DMS153 treated with DMSO at 0.1 percent for 48 hours (cell line): ENCODE data around the gene SLC6A11.

Experiments
- DNase-seq: peaks from one replicate; lab custom pipeline; 2025; ENCODE audit not compliant: unreplicated experiment; lab: John Stamatoyannopoulos, UW

SLC6A11 gene

DNA sequence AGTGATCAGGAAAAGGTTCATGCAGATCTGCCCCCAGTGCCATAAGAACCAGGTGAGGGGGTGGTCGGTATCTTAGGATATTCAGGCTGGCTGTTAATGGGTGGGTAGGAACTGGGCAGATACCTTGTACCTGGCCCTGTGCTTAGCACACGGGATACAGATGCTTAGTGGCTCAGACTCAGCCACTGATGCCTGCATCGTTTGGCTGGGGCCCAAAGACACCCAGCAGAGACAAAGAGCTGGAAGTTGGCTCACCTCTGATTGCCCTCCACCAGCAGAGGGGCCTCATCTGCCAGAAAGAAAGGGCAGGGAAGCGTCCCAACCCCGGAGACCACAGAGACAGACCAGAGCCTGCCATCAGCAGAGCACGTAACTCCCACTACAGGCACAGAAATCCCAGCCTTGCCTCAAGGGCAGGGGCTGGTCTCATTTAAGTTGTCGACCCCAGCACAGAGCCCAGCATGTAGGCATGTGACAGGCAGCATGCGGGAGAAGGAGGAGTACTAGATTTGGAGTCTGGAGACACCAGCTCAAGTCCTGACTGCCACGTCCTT, 112.5 kb downstream of the SLC6A11 start:
- no peak for DNase-seq

DNA sequence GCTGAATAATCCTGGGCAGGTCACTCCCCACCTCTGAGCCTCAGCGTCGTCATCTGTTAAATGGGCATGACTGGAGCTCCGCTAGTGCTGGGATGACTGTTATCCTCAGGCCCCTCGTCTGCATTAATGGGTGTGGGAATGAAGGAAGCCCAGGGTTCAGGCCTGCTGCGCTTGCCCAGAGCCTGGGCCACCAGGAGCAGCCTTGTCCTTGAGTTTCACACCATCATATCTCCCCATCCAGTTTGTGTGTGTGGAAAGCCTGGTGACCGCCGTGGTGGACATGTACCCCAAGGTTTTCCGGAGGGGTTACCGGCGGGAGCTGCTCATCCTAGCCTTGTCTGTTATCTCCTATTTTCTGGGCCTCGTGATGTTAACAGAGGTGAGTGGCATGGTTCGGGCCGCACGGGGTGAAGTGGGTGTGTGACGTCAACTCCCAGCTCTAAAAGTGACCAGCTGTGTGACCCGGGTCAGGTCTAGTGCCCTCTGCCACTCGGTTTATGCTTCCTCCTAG, 113.0 kb downstream of the SLC6A11 start:
- no peak for DNase-seq

- no peak for DNase-seq
Measured at GRCh38 chr3:10929978-10930665, 114.1 kb downstream of the SLC6A11 start.

GRCh38 chr3:10930666-10931040, 114.6 kb downstream of the SLC6A11 start:
- no peak for DNase-seq

GRCh38 chr3:10932596-10932995, 116.6 kb downstream of the SLC6A11 start:
- no peak for DNase-seq

- no peak for DNase-seq
Measured at GRCh38 chr3:10933021-10933420, 117.0 kb downstream of the SLC6A11 start.

- no peak for DNase-seq
Measured at GRCh38 chr3:10933470-10933804, 117.4 kb downstream of the SLC6A11 start.

DNA sequence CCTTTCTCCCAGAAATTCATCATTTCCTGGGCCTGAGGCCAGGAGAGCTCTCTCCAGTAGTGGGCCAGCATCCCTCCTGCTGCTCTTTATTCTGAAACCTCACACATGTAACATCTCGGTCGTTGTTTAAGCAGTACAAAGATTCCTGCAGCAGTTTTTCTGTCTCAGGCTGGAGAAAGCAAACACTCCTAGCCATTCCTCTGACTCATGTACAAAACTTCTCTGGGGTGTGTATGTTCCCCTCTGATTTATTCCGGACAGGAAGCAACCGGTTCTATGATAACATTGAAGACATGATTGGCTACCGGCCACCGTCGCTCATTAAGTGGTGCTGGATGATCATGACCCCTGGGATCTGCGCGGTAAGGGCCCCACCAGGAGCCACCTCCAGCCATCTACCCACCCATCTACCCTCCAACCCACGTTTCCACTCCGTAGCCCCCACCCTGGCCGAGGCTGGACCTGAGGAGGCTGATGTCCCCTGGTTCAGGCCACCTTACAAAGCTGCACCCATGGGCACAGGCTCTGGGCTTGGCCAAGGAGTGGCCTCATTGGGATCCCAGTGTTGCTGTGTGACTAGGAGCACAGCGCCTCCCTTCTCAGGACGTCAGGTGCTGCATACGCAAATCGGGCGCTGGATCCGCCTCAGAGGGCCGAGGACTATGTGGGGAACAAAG, 117.9 kb downstream of the SLC6A11 start:
- no peak for DNase-seq

- no peak for DNase-seq
Measured at GRCh38 chr3:10935028-10935427, 119.0 kb downstream of the SLC6A11 start.

GRCh38 chr3:10935846-10936631, 120.0 kb downstream of the SLC6A11 start:
- DNase-seq = no peak

DNA sequence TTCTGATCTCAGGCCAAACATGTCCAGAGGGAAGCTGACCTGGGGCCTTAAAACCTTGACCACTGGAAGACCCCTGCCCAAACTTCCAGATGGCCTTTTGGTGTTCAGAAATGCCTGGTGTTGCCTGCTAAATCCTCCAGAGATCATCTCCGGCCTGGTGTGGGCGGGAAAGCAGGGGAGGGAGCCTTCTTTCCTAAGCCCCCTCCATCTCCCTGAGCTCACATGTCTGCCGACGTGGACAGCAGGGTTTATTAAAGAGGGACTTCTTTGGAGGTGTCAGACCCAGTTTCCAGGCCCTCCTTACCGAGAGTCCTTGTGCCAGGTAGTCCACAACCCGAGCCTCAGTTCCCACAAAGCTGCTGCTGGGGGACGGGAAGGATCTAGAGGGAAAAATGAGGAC, 120.7 kb downstream of the SLC6A11 start:
- no peak for DNase-seq

DNA sequence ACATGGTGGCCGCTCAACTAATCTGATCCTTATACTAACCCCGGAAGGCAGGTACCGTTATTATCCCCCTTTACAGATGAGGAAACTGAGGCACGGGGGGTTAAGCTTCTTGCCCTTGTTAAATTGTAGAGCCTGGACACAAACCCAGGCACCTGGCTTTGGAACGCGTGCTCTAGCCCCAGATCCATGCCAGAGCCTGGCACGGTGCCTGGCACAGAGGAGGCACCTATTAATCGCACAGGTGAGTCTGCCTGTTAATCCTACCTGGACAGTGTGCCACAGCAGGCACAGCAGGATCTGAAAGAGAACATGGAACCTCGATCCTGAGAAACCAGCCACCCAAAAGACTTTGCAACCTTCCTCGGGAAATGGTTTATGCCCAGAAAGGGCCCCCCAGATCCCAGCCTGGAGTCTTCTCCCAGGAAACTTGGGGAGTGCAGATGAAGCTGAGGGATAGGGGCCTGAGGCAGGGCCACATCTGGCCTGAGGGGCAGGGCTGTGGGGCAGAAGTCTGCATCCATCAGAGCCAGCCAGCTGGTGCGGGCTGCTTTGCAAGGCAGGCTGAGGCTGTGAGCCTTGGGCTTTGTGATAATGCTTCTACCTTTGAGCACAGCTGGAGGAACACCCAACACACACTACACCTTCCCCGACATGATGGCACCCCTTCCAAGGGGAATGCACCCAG, 121.3 kb downstream of the SLC6A11 start:
- no peak for DNase-seq

DNA sequence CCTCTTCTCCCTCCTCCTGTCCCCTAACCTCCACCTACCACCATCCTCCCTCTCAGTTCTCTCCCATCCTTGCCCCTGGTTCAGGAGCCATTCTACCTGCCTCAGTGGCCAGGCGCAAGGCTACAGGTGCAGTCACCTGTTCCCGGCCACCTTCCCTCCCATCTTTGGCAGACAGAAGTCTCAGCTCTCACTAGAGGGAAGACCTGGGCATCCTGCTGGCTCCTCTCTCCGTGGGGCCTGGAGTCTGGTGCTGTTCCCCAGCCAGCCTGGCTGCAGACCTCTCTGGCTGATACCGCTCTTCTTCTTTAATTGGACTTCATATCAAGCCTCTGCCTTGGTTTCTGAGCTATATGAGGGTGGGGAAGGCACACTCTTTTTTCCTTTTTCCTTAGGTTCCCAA, 123.5 kb downstream of the SLC6A11 start:
- no peak for DNase-seq

- no peak for DNase-seq
Measured at GRCh38 chr3:10940106-10940505, 124.1 kb downstream of the SLC6A11 start.

DNA sequence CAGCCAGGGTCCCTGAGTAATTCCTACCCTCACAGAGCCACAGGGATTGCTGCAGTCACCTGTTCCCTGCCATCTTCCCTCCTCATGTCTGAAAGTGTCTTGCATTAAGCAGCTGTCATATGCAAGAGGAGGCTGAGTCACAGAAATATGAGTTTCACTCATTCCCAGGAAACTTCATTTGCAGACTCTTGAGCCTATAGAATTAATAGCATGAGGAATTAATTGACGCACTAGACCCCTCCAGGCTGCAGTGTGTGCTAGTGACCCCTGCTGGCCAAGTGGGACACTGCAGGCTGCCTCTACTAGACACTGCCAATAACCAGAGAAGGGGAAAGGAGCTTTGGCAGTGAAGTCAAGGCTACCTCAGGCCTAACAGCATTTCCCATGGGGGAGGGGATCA, 125.9 kb downstream of the SLC6A11 start:
- DNase-seq = no peak

DNA sequence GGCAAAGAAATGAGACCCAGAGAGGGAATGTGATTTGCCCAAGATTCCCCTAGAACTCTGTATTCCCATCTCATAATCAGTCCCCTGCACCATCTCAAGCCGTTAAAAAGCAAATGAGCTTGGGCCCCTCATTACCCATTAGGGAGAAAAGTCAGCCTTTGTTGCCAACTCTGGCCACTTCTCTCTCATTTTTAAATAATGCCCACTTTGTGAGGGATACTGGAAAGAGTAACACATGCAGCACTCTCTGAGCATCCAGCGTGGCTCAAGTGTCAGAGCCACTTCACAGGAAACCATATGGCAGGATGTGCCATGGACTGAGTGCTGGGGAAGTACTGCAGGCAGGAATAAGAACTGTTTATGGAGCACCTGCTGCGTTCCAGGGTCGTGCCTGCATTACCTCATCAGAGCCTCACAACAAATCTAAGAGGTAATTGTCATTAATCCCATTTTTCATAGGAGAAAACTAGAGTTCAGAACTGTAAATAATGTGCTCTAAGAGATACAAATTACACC, 126.7 kb downstream of the SLC6A11 start:
- DNase-seq = no peak

GRCh38 chr3:10944866-10945265, 128.8 kb downstream of the SLC6A11 start:
- no peak for DNase-seq

DNA sequence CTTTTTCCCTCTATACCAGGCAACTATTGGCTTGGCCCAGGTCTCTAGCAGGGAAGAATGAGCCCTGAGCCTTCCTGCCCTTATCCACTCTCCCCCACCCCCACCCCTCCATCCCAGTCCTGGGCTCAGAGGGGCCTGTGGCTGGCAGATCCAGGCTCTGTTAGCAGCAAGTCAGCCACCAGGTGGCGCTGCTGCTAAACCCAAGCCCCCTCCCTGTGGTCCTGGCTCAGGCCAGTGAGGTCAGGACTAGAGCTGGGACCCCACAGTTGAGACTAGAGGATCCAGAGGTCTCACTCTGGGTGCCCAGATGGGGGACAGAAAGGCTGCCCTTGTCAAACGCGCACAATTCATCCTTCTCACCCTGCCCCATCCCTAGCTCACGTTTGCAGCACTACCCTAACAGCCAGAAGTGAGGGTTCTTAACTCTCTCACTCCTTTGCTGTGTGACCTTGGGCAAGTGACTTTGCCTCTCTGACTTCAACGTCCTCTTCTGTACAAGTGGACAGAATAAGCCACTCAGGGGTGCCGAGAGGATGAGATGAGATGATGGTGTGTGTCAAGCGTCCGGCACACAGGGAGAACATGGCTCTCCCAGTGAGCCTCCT, 129.8 kb downstream of the SLC6A11 start:
- DNase-seq = no peak

- no peak for DNase-seq
Measured at GRCh38 chr3:10946526-10946925, 130.5 kb downstream of the SLC6A11 start.

DNA sequence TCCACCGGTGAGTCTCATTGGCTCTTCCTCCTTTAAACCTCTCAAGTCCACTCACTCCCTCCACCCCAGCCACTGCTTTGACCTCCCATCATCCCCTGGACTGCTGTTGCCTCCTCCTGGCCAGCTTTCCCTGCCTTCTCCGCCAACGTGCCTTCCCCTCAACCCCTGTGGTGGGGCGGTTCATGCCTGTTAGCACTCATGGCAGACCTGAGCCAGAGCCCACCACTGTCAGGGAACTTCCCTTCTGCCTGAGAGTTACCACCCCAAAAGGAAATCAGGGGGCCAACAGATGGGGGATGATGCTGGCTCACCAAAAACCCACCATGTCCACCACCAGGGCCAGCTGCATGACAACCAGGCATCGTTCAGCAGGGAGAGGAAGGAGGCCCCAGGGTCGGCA, 132.3 kb downstream of the SLC6A11 start:
- no peak for DNase-seq

GRCh38 chr3:10949197-10949596, 133.2 kb downstream of the SLC6A11 start:
- DNase-seq = no peak
